EH (cell line): ENCODE measurements around the gene ACKR2.

Experiments
- DNase-seq: peaks from one replicate; pipeline ENCODE4 v3.0.0-alpha.2; 2015; ENCODE audit warnings: low read depth

Gene ACKR2, protein sequence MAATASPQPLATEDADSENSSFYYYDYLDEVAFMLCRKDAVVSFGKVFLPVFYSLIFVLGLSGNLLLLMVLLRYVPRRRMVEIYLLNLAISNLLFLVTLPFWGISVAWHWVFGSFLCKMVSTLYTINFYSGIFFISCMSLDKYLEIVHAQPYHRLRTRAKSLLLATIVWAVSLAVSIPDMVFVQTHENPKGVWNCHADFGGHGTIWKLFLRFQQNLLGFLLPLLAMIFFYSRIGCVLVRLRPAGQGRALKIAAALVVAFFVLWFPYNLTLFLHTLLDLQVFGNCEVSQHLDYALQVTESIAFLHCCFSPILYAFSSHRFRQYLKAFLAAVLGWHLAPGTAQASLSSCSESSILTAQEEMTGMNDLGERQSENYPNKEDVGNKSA

DNA sequence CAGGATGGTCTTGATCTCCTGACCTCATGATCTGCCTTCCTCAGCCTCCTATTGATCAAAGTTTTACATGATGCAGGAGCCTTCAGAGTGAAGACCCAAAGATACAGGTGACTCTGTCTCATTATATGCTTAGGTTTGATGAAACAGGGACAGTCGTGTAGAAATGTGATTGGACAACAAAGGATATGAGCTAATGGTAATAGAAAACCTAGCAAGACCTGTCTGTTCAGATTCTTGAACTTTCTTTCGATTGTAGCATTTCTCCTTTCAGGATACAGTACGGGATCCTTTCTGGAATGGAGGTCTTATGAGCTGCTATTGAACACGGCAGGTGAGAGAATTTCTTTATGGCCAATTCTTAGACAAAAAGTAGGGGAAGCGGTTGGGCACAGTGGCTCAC lies at the start of gene ACKR2:
Gene ACKR2, plus strand, starts transcription at position 244 of the 400 bp plus-strand sequence. CDS start 55,058 bp downstream, outside the sequence.
- DNase-seq = no peak

DNA sequence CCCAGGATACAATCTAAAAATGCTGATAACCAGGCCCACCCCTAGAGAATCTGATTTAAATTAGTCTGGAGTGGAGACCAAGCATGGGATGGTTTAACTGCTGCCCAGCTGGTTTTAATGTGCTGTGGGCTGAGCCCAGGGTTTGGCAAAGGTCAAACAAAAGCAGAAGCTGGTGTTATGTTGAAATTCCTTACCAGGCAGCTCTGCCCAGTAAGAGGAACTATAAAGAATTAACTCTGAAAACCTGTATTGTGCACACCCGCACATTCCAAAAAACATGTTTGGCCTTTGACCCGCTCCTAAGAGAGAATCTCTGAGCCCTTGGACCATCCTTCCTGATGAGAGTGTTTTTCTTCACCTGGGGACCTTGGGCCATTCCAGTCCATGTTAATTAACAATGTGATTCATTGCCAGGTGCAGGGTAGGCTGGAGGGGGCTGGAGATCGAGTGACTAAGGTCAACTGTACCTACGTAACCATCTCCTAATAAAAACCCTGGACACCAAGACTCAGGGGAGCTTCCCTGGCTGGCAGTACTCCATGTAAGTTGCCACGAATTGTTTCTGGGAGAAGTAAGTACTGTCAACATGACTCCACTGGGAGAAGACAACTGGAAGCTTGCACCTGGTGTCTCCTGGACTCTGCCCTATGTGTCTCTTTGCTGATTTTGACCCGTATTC lies 47.1 kb upstream of the ACKR2 start:
- no peak for DNase-seq

DNA sequence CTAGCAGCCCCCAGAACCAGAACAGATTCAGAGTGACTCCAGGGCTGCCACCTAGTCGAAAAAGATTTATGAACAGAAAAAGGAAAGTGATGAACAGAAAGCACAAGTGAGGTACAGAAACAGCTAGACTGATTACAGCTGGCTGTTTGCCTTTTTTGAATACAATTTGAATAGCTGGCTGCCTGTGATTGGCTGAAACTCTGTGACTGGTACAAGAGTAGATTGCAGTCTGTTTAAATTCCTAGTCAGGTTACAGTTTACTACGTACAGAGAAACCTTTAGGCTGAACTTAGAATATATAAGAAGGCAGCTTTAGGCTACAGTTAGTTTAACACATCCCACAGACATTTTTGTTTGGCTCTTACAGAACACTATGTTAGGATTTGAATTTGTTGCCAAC lies 46.2 kb upstream of the ACKR2 start:
- DNase-seq = peak; percentile 26

DNA sequence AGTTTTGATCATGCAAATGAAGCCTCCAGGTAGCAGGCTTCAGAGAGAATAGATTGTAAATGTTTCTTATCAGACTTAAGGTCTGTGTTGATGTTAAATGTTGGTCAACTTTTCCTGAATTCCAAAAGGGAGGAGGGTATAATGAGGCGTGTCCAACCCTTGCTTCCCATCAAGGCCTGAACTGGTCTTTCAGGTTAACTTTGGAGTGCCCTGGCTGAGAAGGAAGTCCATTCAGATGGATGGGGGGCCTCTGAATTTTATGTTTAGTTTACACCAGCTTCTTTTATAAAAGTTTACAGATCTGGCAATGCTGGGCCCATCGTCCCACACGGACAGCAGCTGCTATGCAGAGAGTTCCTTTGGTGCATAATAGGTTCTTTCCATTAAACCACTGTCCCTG lies 45.1 kb upstream of the ACKR2 start:
- DNase-seq = no peak

DNA sequence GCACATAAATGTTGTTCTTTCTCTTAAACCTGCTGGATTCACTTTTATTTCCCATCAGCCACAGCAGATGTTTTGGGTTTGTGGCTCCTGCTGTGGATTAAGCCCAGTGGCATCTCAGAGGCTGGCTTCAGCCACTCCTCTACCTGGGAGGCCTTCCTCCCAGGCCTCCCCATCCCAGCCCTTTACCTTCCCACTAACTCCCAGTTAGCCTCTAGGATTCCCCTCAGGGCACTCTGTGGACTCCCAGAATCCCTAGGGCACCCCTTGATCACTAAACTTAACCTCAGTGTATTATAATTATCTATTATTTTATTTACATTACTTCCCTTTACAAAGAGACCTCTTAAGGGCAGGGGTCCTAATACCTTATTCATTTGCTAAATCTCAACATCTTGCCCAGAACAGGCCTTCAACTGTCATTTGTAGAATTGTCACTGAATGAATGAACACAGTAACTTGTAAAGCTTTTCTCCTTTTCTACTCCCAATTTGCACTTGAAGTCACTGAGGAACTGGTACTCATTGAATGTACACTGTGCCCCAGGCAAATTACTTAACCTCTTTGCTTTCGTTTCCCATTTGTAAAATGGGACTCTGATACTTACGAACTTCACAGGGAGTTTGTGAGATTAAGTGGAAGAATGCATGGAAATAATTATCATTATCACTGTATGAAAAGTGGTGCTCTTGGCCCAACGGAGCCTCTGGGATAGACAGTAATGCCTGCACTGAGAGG lies 44.5 kb upstream of the ACKR2 start:
- no peak for DNase-seq

DNA sequence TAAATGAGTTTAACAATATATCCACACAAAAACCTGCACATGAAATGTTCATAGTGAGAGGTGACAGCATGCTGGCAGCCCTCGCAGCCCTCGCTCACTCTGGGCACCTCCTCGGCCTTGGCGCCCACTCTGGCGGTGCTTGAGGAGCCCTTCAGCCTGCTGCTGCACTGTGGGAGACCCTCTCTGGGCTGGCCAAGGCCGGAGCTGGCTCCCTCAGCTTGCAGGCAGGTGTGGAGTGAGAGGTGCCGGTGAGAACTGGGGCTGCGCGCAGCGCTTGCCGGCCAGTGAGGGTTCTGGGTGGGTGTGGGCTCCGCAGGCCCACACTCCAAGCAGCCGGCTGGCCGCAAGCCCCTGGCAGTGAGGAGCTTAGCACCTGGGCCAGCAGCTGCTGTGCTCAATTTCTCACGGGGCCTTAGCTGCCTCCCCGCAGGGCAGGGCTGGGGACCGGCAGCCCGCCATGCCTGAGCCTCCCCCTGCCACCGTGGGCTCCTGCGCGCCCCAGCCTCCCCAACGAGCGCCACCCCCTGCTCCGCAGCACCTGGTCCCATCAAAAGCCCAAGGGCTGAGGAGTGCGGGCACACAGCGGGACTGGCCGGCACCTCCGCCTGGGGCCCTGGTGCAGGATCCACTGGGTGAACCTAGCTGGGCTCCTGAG lies 39.6 kb upstream of the ACKR2 start:
- no peak for DNase-seq

DNA sequence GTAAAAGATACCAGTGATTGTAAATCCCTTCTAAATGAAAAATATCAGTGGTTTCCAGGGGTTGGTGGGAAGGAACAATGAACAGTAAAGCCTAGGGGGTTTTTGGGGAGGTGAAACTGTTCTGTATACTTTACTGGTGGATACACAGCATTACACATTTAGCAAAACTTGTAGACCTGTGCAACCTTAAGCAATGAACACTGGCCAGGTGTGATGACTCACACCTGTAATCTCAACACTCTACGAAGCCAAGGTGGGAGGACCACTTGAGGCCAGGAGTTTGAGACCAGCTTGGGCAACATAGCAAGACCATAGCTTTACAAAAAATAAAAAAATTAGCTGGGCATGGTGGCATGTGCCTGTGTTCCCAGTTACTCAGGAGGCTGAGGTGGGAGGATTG lies 38.0 kb upstream of the ACKR2 start:
- no peak for DNase-seq

DNA sequence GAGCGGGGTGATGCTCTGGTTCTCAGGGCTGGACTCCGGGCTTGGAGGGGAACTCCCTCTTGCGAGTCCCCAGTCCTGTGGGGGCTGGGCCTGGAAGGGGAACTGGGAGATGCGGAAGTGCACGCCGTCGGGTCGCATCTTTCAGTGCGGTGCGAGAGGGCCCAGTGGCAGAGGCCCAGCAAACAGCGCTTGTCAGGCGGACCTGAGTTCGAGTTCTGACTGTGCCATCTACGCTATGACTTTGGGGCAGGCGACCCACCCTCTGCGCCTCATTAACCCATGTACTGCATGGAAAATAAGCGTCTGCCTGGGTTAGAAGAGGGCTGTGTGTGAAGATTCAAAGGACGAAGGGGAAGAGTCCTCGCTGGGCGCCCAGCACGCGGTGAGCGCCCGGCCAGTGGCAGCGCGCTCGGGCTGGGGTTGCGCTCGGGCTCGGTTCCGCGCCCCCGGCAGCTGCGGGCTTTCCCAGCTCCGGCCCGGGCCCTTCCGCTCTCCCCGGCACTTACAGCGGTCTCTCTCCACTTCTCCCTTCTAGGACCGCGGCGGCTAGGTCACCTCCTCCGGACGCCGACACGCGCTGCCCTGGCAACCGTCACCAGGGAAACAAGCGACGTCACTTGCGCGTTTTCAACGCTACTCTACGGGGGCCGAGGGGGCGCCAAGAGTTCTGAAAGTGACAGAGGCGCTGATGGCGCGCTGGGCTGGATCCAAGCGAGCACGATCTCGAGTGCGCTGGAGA lies 36.4 kb upstream of the ACKR2 start, which contains the start of gene CCDC13:
Gene CCDC13, minus strand, starts transcription at position 584 of the 739 bp plus-strand sequence. CDS start 14,908 bp downstream, outside the sequence.
- DNase-seq = peak; percentile 91

DNA sequence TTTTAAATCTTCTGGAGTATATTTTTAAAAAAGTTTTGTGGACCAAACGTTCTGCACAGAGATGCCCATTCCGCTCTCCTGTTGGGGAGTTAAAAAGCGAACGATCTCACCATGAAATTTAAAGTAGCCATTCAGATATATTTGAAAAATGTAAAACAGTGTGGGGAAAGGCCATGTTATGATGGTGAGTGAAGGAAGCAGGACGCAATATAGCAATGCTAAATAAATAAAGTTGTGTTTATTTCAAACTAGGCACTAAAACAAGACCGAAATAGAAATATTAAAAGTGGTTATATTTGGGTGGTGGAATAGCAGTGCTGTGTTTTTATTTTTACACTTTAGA lies 35.9 kb upstream of the ACKR2 start:
- DNase-seq = no peak

DNA sequence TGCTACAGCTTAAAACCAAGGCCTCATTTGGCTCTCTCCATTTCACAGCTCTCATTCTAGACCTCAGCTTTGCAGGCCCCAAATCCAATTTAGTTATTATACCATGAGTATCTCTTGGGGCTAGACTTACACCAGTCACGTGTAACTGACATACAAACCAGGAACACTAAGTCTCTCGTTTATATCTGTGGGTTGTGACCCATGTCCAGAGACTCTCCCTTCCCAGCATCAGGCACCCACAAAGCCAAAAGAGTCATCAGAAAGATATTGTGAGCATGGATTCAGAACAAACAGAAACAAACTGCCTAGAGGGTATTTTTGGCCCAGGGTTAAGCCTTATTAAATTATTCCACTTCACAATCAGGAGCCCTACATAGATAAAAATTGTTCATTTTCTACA lies 30.6 kb upstream of the ACKR2 start:
- DNase-seq = peak; percentile 62

DNA sequence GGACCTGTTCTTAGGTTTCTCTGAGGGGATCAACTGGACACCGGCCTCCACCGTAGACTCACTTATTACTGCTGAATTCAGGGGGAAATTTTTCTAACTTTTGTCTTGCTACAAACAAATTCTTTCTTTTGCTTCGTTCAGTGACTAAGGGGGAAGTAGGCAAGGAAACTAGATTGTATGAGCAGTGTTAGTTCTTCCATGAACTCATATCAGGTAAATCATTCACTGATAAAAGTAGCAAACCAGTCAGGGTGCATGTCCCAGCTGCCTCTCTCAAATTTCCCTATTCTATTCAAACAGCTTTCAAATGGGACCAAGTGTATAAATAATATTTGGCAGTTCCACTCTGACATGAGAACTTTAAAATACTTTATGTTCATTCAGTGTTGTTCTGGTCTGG lies 28.8 kb upstream of the ACKR2 start:
- DNase-seq = no peak

DNA sequence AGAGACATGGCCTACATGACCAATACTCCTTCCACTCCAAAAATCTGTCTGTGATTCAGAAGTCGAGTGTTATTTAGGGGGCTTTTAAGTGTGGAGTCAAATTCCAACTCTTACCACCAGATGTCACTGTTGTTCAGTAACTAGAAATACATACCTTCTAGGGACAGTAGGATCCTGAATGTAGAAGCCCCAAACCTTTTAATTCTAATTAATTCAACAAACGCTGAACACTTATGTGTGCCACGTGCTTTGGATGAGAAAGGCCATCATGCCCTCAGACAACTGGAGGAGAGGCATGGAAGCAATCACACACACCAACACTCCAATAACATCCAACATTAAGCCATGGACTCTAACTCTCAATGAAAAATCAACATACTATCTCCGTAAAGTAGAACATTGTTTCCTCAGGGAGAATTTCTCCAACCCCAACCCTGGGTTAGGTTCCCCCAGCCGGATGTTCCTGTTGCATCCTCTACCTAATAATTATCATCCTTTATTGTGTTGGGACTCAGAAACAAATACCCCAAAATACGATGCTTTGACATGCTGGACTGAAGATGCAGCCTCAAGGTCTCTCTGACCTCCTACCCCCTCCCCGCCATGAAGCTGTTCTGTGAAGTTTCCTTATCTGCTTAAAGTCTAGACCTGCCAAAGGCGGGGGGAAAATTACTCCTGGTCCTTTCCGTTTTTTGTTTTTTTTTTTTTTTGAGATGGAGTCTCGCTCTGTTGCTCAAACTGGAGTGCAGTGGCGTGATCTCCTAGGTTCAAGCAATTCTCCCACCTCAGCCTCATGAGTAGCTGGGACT lies 28.1 kb upstream of the ACKR2 start:
- peak; percentile 73 for DNase-seq

DNA sequence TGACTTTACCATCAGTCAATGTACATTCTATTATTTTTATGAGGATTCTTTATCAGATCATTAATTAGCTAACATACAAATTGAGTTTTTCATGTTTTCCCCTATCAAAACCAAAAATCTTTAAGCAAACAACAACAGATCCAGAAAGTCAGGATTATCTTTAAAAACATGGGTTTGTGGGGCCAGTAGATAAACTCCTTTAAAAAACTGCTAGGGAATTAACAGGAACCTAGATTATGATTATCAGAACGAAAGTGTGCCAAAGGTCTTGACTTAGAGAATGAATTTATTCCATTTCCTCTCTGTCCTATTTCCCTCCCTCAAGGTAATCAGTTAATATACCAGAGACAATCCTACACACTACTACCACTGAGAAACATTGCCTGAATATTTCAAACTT lies 23.0 kb upstream of the ACKR2 start:
- no peak for DNase-seq

DNA sequence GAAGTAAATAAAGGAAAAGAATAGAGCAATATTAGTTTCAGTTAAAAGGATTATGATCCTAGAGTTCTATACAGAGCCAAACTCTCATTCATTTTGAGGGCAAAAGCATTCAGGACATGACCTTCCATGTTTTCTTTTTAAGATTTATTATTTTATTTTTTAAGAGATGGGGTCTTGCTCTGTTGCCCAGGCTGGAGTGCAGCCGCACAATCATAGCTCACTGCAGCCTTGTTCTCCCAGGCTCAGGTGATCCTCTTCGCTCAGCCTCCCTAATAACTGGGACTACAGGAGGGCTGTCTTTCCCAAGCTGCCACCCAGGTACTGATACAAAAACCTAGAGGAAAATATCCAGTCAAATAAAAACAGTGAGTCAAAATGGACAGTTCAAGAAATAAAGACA lies 22.6 kb upstream of the ACKR2 start:
- no peak for DNase-seq

DNA sequence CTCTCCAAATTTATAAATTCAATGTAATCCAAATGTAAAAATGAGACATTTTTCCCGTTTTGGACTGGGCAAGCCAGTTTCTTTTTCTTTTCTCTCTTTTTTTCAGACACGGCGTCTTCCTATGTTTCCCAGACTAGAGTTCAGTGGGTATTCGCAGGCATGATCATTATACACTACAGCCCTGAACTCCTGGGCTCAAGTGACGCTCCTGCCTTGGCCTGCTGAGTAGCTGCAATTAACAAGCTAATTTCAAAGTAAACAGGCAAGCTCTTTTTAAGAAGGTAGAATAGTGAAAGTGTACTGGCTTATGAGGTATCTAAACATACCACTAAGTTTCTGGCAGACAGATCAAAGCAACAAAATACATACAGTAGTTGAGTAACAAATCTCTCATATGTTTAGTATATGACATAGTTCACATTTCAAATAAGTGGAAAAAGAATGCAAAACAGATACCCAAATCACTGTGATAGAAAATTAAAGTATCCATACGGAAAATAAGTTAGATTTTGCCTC lies 18.5 kb upstream of the ACKR2 start:
- no peak for DNase-seq

DNA sequence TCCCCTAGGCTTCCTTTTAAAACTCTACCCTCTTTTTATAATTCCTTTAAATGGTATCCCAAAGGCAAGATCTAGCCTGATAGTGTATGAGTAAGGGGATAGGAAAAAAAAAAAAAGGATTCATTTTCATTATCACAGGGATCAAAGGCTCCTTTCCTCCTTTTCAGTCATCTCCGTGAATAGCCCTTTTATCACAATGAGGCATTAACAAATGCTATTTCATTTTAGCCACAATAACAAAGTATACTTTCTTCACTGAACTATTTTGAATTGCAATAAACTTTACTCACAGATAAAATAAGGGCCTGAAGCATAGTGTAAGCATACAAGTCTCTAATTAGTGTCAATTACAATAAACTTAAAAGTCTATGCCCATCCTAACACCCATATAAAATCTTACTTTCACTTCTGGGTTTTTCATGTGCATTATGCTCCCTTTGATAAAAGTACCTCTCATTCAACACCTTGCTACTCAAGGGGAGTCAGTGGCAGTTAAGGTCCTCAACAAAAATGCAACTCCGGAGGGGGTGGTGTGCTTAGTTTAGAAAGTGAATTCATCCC lies 13.5 kb upstream of the ACKR2 start:
- no peak for DNase-seq

DNA sequence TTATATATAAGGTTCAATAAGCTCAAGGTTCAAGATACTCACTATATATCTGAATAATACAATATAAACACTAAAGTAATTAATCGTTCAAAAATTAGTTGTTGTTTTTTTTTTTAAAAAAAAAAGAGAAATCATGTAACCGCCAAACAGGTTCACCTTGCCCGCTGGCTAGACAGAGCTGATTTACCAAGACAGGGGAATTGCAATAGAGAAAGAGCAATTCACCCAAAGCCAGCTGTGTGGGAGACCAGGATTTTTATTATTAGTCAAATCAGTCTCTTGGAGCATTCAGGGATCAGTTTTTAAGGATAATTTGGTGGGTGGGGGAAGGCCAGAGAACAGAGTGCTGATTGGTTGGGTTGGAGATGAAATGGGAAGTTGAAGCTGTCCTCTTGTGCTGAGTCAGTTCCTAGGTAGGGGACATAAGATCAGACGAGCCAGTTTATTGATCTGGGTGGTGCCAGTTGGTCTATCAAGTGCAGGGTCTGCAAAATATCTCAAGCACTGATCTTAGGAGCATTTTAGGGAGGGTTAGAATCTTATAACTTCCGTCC lies 12.8 kb upstream of the ACKR2 start:
- no peak for DNase-seq

DNA sequence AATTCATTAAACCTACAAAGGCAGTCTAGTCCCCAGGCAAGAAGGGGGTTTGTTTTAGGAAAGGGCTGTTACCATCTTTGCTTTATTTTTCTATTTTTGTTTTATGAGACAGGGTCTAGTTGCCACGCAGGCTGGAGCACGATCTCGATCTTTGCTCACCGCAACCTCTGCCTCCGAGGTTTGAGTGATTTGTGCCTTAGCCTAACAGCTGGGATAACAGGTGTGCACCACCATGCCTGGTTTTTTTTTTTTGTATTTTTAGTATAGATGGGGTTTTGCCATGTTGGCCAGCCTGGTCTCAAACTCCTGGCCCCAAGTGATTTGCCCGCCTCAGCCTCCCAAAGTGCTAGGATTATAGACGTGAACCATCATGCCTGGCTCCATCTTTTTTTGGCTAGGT lies 9.9 kb upstream of the ACKR2 start:
- DNase-seq = no peak

DNA sequence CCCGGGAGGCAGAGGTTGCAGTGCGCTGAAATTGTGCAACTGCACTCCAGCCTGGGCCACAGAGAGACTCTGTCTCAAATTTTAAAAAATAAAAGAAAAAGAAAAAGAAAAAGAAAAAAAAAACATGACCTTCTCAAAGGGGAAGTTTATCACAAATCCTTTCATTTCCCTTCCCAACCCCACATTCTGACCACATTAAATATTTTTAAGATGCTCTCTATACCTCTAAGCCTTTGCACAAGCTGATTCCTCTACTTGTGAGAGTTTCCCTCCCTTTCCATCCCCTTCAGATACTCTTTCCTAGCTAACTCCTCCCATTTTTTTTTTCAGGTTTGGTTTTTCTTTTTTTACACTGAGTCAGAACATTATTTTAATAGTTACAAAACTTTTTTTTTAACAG lies 9.0 kb upstream of the ACKR2 start:
- no peak for DNase-seq

DNA sequence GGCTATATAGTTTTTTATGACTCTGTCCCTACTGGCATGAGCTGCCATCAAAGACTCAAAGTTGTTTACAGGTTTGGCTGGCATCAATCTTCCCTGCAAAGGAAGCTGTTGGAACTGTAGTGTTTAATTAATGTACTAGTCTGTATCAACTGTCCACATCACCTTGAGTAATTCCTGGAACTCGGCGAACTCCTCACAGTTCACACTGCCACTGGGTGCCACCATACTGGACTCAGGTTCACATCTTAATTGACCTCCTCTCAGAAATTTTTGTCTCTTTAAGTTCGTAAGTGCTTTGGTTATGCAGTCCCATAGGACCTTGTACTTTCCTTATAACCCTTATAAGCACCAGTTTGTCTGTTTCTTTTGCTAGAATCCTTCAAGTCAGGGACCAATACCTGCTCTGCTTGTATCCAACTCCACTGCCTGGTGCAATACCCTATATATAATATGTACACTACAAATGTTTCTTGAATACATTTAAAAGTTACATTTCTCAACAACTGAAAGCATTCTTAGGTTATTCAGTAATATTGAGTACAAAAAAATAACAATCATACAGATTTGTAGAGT lies 8.1 kb upstream of the ACKR2 start:
- no peak for DNase-seq
